NCI-H1436 treated with DMSO at 0.1 percent for 48 hours (cell line): ENCODE data around the gene COMMD7.
"Not testable (repeated sequence)": the region's sequence is repeated elsewhere in the genome, so short reads cannot be mapped to it uniquely, and the experiment has no call there.

Experiments
- DNase-seq: peaks from one replicate; lab custom pipeline; 2025; lab: John Stamatoyannopoulos, UW

The COMMD7 gene

DNA sequence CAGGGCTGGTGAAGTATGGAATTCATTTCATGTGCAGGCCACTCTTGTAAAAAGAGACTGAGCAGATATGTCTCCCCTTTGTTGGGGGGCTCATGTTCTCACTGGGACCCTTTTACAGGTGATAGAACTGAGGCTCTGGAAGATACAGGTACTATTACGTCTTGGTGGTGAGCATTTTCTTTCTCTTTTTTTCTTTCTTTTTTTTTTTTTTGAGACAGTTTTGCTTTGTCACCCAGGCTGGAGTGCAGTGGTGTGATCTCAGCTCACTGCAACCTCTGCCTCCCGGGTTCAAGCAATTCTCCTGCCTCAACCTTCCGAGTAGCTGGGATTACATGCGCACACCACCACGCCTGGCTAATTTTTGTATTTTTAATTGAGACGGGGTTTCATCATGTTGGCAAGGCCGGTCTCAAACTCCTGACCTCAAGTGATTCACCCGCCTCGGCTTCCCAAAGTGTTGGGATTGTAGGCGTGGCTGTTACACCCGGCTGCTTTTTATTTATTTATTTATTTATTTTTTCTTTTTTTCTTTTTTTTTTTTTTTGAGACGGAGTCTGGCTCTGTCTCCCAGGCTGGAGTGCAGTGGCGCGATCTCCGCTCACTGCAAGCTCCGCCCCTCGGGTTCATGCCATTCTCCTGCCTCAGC, 22.1 kb upstream of the COMMD7 start:
- not testable (repeated sequence) for DNase-seq

DNA sequence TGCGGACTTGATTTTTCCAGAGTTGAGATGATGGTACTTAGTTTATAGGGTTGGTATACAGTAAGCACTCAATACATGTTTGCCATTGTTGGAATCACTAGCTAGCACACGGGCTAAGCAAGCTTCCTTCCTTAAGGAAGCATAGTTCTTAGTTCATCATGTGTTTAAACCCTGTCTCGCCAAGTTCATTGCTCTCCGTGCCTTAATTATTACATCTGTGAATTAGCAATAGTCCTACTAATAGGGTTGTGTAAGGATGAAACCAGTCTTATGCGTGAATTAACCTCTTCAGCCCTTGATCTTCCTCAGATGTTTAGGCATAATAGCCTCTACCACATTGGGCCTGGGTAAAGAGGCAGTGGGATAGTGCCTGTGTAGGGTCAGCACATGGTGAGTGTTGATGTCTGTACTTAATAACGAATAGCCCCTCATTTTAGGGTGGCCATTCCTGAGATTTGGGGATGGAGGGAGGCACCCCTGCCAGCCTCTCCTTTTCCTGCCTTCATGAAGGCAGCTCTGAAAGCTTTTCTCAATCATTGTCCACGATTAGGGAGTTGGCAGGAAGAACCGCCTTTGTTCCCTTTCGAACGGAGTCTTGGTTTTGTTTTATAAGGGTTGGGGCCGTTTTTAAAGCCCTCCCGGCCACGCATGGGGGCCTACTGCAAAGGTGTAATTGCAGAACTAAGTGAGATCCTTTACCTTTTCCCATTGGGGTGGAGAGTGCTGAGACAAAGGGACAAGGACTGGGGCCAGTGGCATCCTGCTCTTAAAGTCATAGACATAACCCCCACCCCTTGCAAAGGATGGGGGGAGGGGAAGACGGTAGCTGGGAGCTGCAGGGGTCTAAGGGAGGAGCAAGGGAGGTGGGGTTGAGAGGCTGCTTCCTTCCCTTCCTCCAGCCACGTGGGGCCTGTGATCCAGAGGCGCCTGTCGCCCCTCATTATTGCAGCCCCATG, 21.0 kb upstream of the COMMD7 start:
- no peak for DNase-seq

DNA sequence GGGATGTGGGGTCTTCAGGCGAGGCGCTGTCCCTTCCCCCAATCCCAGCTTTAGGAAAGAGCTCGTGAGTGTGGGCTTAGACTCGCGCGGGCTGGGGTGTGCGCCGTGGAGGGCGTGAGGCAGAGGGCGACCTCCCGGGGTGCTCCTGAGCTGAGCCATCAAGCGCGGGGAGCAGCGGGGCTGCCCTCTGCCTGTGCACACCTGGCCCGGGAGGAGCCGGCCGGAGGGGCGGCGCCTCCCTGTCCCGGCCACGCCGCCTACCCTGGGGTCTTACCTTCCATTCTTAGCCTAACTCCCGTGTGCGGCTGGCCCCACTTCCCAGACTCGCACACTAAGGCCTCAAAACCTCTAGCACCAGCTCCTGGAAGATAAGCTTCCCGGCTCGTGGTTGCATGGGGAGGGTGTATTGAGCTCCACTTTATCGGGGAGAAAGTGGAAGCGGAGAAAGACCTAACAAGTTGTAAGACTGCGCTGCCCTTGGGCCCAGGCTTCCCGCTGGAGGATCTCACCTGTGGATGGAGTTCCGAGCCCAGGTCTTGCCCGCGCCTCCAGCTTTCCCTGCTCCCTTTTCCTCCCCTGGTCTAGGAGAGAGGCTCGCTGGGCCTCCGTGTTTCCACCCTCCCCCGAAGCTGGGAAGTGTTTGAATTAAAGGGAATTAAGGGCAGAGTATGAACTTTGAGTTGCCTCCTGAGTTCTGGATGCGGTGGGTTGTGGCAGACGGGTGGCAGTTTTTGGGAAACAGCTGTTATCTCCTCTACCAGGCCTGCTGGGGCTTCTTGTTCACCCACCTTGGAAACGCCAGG, 20.1 kb upstream of the COMMD7 start:
- no peak for DNase-seq

DNA sequence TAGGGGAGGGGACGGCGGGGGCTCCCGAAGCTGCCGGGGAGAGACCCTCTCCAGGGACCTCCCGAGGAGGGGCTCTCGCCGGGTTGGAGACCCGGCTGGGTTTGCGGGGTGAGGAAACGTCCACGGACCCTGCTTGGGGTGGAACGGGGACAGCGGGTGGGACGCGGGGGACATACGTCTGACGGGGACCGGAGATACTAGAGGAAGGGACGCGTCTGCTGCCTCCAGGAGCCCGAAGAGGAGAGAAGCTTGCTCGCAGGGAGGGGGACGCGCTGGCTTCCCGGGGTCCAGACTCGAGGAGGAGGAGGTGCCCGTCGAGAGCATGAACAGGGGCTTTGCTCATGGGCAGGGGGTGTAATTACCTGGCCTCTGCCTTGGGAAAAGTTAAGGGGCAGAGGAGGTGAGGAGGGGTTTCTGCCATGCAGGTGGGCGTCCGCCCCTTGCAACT, 19.5 kb upstream of the COMMD7 start:
- no peak for DNase-seq

DNA sequence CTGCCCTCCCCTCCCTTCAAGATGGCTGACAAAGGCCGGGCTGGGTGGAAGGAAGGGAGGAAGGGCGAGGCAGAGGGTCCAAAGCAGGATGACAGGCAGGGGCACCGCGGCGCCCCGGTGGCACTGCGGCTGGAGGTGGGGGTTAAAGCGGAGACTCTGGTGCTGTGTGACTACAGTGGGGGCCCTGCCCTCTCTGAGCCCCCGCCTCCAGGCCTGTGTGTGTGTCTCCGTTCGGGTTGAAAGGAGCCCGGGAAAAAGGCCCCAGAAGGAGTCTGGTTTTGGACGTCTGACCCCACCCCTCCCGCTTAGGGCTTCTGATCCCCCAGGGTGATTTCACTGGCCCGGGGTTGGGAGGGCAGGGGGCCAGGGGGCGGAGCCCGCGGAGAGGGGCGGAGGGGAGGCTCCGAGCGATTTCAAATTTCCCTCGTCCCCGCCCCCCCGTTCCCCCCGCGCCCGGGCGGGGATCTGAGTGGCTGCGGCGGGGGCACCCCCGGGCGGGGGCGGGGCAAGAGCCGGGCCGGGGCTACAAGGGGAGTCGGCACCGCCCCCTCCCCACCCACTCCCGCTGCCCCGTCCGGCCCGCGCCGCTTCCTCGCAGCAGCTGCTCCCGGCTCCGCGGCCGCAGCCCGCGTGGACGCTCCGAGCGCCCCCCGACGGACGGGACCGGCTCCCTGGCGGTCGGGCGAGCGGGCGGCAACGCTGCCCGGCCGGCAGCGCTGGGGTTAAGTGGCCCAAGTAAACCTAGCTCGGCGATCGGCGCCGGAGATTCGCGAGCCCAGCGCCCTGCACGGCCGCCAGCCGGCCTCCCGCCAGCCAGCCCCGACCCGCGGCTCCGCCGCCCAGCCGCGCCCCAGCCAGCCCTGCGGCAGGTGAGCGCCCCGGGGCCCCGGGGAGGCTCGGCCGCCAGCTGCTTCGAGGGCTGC, 18.8 kb upstream of the COMMD7 start, which contains the start of gene DNMT3B:
TSS of gene DNMT3B (plus strand) at position 555 of the 923 bp plus-strand sequence. CDS start 17,939 bp downstream, outside the sequence.
- no peak for DNase-seq

- DNase-seq = no peak
Measured at GRCh38 chr20:32761417-32761830, 18.2 kb upstream of the COMMD7 start.

GRCh38 chr20:32756156-32756555, 12.9 kb upstream of the COMMD7 start:
- no peak for DNase-seq

DNA sequence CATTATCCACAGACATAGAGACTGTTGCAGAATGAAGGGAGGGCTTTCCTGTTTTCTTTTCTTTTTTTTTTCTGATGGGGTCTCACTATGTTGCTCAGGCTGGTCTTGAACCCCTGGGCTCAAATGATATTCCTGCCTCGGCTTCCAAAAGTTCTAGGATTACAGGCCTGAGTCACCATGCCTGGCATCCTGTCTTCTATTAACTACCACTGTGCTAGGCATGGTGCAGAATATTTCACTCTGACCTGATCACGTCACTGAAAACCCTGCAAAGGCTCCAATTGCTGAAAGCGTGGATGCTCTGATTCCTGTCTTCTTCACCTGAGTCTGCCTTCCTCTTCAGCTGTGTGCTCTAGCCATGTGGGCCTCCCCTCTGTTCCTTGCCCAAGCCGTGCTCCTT, 10.5 kb upstream of the COMMD7 start:
- DNase-seq = no peak

GRCh38 chr20:32752458-32753250, 9.4 kb upstream of the COMMD7 start:
- DNase-seq = no peak

DNA sequence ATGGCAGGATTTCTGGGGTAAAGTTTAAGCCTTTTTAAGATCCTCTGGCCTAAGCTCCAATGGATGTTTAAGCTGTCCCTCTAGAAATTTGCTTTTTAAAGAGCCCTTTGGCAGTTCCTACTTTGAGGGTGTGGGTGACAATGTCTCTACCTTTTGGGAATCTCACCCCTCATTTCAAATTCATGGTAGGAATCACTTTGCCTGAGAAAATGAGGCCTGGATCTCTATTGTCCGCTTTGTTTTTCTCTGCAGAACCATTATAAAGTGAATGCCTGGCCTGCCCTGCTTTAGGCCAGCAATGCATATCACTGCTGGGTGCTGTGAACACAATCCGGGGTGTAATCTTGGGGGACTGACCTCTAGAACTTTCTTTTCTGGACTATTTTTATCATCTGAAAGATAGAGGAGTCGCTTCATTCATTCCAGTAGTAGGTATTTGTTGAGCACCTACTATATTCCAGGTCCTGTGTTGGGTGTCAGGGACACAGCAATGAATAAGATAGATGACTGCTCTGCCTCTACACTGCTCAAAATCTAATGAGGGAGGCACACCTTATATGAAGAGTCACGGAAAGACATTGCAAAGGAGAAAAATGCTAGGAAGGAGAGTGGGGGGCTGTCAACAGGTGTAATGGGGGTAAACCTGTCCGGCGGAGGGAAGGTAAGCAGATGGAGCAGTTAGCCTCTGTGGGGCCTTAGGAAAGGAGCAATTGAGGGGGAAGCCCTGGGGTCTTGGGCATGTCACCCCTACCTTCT, 8.6 kb upstream of the COMMD7 start:
- no peak for DNase-seq

DNA sequence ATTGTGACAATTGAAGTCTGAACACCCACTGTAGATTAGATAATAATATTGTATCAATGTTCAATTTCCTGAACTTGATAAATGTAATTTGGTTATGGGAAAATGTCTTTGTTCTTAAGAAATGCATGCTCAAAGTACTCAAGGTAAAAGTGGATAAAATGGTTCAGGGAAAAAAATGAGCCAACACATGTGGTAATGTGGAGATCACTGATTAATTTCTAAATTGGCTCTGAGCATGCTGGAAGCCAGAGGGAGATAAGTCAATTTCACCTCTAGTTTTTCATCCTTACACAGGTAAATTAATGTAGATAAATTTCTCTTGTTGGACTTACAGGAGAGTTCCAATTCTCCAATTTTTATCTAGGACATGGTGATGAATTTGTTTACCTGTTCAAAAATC, 8.0 kb upstream of the COMMD7 start:
- no peak for DNase-seq

DNA sequence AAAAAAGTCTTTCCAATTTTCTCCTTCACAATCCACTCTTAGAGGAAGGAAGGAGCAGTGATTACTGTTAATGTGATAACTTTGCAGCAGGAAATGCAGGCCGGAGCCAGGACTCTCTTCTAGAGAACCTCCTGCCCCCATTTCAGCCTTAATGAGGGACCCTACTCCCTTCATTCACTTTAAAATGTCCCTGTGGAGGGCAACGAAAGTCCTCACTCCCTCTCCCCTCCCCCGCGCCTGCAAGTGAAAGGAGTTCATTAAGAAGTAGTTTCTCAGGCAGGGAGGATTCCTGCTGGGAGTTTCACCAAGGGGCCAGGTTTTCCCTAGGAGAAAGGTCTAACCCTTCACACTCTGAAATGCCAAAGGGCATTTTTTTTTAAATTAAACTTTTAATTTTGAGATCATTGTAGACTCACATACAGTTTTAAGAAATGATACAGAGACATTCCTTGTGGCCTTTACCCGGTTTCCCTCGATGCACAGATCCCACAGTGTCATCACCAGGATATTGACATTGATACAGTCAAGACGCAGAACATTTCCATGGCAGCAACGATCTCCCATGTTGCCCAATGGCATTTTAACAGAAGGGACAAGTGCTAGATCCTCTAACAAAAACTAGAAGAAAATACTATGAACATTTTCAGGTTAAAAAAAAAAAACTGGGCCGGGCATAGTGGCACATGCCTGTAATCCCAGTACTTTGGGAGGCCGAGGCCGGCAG, 6.8 kb upstream of the COMMD7 start:
- no peak for DNase-seq

GRCh38 chr20:32742322-32743236, 688 bp downstream of the COMMD7 start:
- DNase-seq = no peak

DNA sequence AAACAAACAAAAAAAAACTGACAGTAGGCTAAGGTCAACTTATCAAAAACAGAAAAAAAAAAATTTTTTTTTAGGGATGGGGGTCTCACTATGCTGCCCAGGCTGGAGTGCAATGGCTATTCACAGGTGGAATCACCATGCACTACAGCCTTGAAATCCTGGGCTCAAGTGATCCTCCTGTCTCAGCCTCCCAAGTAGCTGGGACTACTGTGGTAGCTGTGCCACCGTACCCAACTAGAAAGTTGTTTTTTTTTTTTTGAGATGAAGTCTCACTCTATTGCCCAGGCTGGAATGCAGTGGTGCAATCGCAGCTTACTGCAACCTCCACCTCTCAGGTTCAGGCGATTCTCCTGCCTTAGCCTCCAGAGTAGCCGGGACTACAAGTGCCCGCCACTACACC, 2.1 kb downstream of the COMMD7 start:
- DNase-seq = no peak

GRCh38 chr20:32737371-32738223, 5.7 kb downstream of the COMMD7 start:
- DNase-seq = no peak

DNA sequence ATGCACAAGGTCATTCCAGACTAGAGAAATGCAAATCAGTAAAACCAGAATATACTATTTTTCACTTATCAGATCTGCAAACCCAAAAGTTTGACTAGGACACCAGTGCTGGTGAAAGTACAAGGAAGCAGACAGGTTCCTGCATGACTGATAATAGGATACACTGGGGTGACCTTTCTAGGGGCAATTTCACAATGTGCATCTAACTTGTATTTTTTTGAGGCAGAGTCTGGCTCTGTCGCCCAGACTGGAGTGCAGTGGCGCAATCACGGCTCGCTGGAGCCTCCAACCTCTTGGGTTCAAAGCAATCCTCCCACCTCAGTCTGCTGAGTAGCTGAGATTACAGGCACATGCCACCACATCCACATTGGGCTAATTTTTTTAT, 11.4 kb downstream of the COMMD7 start:
- DNase-seq = no peak

DNA sequence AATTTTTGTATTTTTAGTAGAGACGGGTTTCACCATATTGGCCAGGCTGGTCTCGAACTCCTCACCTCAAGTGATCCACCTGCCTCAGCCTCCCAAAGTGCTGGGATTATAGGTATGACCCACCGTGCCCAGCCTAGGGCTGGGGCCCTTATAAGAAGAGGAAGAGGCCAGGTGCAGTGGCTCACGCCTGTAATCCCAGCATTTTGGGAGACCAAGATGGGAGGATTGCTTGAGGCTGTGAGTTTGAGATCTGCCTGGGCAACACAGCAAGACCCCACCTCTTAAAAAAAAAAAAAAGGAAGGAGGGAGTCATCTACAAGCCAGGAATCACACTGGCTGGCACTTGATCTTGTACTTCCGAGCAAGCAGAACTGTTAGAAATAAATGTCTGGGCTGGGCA, 13.9 kb downstream of the COMMD7 start:
- not testable (repeated sequence) for DNase-seq
